Mucosa of stomach (tissue), 1 donor: Measurements from ENCODE around the gene LYRM4.

Experiments used
- H3K27me3 ChIP-seq: one replicate; pipeline ENCODE4 v1.7.0; 2013; ENCODE audit warnings: mild to moderate bottlenecking, low read length; ENCODE audit not compliant: control insufficient read depth, insufficient read depth
- H3K36me3 ChIP-seq: one replicate; pipeline ENCODE4 v1.7.0; 2013; ENCODE audit warnings: low read length; ENCODE audit not compliant: control insufficient read depth, insufficient read depth
- H3K4me1 ChIP-seq: one replicate; pipeline ENCODE4 v1.7.0; 2013; ENCODE audit warnings: mild to moderate bottlenecking, low read length; ENCODE audit not compliant: control insufficient read depth, insufficient read depth
- H3K4me3 ChIP-seq: one replicate; pipeline ENCODE4 v1.7.0; 2013; ENCODE audit warnings: low read length
- H3K9ac ChIP-seq: one replicate; pipeline ENCODE4 v1.7.0; 2013; ENCODE audit warnings: mild to moderate bottlenecking, low read length, moderate library complexity
- H3K9me3 ChIP-seq: one replicate; pipeline ENCODE4 v1.7.0; 2013; ENCODE audit warnings: mild to moderate bottlenecking, low read length, moderate library complexity; ENCODE audit not compliant: control insufficient read depth
- donor health status: Pancreatic carcinoma.

Gene LYRM4

GRCh38 chr6:5260661-5261544 is at the start of gene LYRM4, which contains the start of gene FARS2:
Gene LYRM4, minus strand, starts transcription at chr6:5260950. Its CDS starts 217 bp downstream, at chr6:5260733.
Gene FARS2, plus strand, starts transcription at chr6:5261513.
- peak within 1 kb of the TSS; percentile 67 for H3K4me3 ChIP-seq
- H3K27me3 ChIP-seq = no peaks in the 10 kb centered on the region
- peaks cover 8% of the 10 kb centered on the region for H3K4me1 ChIP-seq
- H3K9me3 ChIP-seq = no peaks in the 10 kb centered on the region
- H3K9ac ChIP-seq = peak within 1 kb of the TSS; percentile 86
- no peaks in the 10 kb centered on the region for H3K36me3 ChIP-seq

GRCh38 chr6:5308066-5308465 is 47.3 kb upstream of the LYRM4 start:
- Histone ChIP-seq H3K27me3 (no peaks in the 10 kb centered on the region), H3K4me1 (no peaks in the 10 kb centered on the region), H3K36me3 (no peaks in the 10 kb centered on the region), H3K9ac (no peak overlapping the region), H3K4me3 (no peak overlapping the region), H3K9me3 (no peaks in the 10 kb centered on the region)

DNA sequence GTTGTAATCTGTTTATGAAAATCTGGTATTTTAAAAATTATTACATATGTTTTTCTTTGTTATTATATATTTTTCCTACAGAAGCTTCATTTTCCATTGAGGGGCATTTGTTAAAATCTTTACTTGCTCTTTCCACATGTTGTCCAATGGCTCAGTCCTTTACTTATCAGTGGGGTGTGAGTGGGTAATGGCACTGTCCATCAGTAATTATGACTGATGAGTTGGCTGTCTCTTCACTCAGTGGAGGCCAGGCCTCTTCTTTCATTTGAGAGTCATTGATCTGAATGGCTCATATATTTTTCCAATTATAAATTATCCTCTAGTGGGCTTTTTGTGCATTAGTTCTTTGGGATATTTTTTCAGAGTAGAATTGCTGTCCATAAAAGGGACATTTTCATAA is 46.3 kb upstream of the LYRM4 start:
- no peaks in the 10 kb centered on the region for H3K9me3 ChIP-seq
- H3K36me3 ChIP-seq = no peaks in the 10 kb centered on the region
- H3K27me3 ChIP-seq = no peaks in the 10 kb centered on the region
- no peak overlapping the region for H3K4me3 ChIP-seq
- no peak overlapping the region for H3K9ac ChIP-seq
- H3K4me1 ChIP-seq = no peaks in the 10 kb centered on the region

DNA sequence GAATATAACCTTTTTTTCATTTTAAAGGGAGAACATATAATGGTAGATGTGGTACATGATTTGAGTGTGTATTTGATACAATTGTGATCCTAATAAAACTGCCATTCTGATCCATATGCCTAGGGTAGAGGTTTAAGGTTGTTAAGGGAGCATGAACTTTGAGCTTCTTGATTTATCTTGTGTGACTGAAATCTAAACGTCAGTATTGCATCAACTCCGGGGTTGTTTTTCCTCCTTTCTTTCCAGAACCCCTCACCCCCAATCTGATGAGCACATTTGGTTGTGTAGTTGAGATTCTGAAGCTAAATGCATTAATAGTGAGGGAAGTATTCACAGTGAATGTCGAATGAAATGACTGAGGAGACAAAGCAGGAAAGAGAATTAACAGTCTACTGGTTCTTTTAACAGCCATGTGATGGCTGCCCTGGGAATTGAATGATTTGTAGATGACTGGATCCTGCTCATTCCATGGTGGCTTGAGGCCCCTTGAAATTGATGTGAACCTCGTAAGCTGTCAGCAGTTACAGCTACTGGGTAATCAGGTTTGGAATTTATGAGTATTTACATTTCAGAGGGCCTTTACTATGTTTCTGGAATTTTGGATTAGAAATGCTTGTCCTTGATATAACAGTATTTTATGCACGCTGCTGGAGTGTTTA is 45.3 kb upstream of the LYRM4 start:
- Histone ChIP-seq H3K9me3 (no peaks in the 10 kb centered on the region), H3K4me1 (no peaks in the 10 kb centered on the region), H3K4me3 (no peak overlapping the region), H3K27me3 (no peaks in the 10 kb centered on the region), H3K36me3 (no peaks in the 10 kb centered on the region), H3K9ac (no peak overlapping the region)

GRCh38 chr6:5303682-5304081 is 42.9 kb upstream of the LYRM4 start:
- no peaks in the 10 kb centered on the region for H3K27me3 ChIP-seq
- H3K4me3 ChIP-seq = no peak overlapping the region
- no peaks in the 10 kb centered on the region for H3K9me3 ChIP-seq
- H3K9ac ChIP-seq = no peak overlapping the region
- H3K4me1 ChIP-seq = no peaks in the 10 kb centered on the region
- no peaks in the 10 kb centered on the region for H3K36me3 ChIP-seq

- no peak overlapping the region for H3K4me3 ChIP-seq
- H3K36me3 ChIP-seq = no peaks in the 10 kb centered on the region
- no peaks in the 10 kb centered on the region for H3K9me3 ChIP-seq
These were observed 42.4 kb upstream of the LYRM4 start for GRCh38 chr6:5302995-5303622.

GRCh38 chr6:5302220-5302946 is 41.6 kb upstream of the LYRM4 start:
- Histone ChIP-seq H3K36me3 (no peaks in the 10 kb centered on the region), H3K9ac (no peak overlapping the region), H3K27me3 (no peaks in the 10 kb centered on the region), H3K4me1 (no peaks in the 10 kb centered on the region), H3K4me3 (no peak overlapping the region), H3K9me3 (no peaks in the 10 kb centered on the region)

More at GRCh38 chr6:5302995-5303622, 42.4 kb upstream of the LYRM4 start:
- Histone ChIP-seq H3K27me3 (no peaks in the 10 kb centered on the region), H3K4me1 (no peaks in the 10 kb centered on the region), H3K9ac (no peak overlapping the region)

DNA sequence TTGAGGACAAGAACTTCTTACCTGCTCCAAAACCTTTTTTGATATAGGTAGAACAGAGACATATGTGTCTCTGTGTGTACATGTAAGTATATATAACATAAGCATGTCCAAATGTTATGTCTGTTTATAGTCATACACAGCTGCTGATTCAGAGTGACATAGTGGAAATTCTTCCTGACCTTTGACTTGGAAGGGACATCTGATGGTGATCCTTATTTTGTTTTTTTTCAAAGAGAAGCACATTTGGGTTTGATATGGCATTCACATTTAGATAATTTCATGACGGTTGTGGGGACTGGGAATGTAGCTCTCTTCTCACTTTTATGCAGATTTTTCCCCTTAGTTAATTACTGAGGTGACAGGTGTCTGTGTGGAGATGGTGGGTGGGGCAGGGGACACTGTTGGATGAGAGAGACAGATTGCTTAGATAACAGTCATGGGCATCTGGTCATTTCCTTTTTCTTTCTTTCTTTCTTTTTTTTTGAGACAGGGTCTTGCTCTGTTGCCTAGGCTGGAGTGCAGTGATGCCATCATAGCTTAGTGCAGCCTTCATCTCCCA is 39.5 kb upstream of the LYRM4 start:
- Histone ChIP-seq H3K27me3 (no peaks in the 10 kb centered on the region), H3K9ac (no peak overlapping the region), H3K9me3 (no peaks in the 10 kb centered on the region), H3K4me3 (no peak overlapping the region), H3K4me1 (no peaks in the 10 kb centered on the region), H3K36me3 (no peaks in the 10 kb centered on the region)

DNA sequence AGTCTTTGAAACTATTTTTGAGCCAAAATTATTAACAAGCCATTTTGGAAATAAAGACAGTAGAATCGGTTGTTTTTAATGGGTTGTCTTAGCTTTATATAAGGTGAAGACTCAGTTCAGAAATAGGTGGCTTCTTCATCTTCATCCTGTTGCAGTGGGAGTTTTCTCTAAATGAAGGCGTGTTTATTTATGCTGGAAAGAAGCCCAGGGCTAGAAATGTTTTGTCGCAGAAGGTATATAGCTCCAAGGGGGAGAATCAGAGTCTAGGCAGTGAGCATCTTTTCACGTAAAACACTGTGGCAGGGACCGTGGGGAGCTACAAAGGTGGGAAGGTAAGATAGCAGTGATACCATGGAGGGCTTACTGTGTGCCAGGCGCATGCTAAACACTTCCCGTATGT is 34.9 kb upstream of the LYRM4 start:
- Histone ChIP-seq H3K4me1 (no peaks in the 10 kb centered on the region), H3K27me3 (no peaks in the 10 kb centered on the region), H3K9me3 (no peaks in the 10 kb centered on the region), H3K9ac (no peak overlapping the region), H3K4me3 (no peak overlapping the region), H3K36me3 (no peaks in the 10 kb centered on the region)

DNA sequence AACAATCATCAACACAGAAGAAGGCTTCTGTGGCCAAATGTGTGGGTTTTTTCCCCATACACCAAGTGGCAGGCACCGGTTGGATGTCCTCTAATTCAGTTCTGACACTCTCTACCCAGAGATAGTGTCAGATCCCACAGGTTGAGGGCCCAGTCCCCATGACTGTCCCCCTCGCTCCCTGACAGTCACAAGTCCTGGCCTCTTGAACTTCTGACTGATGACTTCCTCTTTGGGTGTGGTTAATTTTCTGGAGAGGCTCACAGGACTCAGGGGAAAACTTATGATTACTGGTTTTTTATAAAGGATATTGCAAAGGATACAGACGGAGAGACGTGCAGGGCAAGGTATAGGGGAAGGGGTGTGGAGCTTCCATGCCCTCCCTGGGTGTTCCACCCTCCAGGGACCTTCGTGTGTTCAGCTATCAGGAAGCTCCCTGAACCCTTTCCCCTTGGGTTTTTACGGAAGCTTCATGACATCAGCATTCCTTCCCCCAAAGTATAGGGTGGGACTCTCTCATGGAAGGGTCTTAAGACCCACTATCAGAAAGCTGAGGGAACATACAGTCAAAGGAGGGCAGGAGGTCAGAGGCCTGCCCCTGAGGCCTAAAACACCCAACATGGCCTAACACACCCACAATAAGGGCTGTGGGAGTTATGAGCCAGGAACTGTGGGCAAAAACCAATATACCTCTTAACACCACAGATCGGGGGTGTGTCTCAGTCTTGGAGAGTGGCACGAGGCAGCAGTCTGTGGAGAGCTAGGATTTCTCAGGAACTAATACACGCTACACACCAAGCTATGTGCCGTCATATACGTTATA is 33.9 kb upstream of the LYRM4 start:
- no peak overlapping the region for H3K9ac ChIP-seq
- no peaks in the 10 kb centered on the region for H3K4me1 ChIP-seq
- H3K27me3 ChIP-seq = no peaks in the 10 kb centered on the region
- H3K4me3 ChIP-seq = no peak overlapping the region
- no peaks in the 10 kb centered on the region for H3K9me3 ChIP-seq
- H3K36me3 ChIP-seq = no peaks in the 10 kb centered on the region

GRCh38 chr6:5293692-5294091 is 32.9 kb upstream of the LYRM4 start:
- H3K27me3 ChIP-seq = no peaks in the 10 kb centered on the region
- H3K4me3 ChIP-seq = no peak overlapping the region
- H3K9ac ChIP-seq = no peak overlapping the region
- no peaks in the 10 kb centered on the region for H3K9me3 ChIP-seq
- no peaks in the 10 kb centered on the region for H3K4me1 ChIP-seq
- H3K36me3 ChIP-seq = no peaks in the 10 kb centered on the region
